ENCODE data around the gene NDUFA9. TPM values are rescaled to one million over a fixed set of nuclear protein-coding genes. Genes with fewer than 3 reads are reported as not detected.

Gene NDUFA9
- 86.8 TPM for polyA plus RNA-seq (2013, experiment 1 of 2)
- polyA plus RNA-seq (2013, experiment 2 of 2) = 83.3 TPM

- Histone ChIP-seq H3K9me3 (ENCODE audit: control insufficient read depth, low read length) (no peaks in the 10 kb centered on the region), H3K4me1 (ENCODE audit: control insufficient read depth, insufficient read depth, low read length, poor library complexity, severe bottlenecking) (peaks cover 9% of the 10 kb centered on the region), H3K4me3 (ENCODE audit: extremely low read depth, insufficient read depth, low read length, poor library complexity, severe bottlenecking) (peak within 1 kb of the TSS; percentile 77), H3K36me3 (ENCODE audit: control insufficient read depth, insufficient read depth, low read length) (no peaks in the 10 kb centered on the region), H3K27ac (ENCODE audit: low read depth, low read length, severe bottlenecking) (peak within 1 kb of the TSS; percentile 60)
- 1% methylated on average over 30 to 31 of the region's 39 CpGs for WGBS, 2 experiments (ENCODE audit: insufficient coverage in 2 of 2)
Observed at GRCh38 chr12:4648501-4649357, at the start of gene NDUFA9, which contains the start of gene AKAP3. Gene NDUFA9 (plus strand): TSS chr12:4649114. CDS start chr12:4649127, 13 bp downstream. Gene AKAP3 (minus strand): TSS chr12:4649051. CDS start chr12:4638196, 10,855 bp downstream.

- Histone ChIP-seq H3K4me1 (ENCODE audit: control insufficient read depth, insufficient read depth, low read length, poor library complexity, severe bottlenecking) (no peaks in the 10 kb centered on the region), H3K4me3 (ENCODE audit: extremely low read depth, insufficient read depth, low read length, poor library complexity, severe bottlenecking) (no peak overlapping the region), H3K27ac (ENCODE audit: low read depth, low read length, severe bottlenecking) (no peak overlapping the region), H3K36me3 (ENCODE audit: control insufficient read depth, insufficient read depth, low read length) (peaks cover 9% of the 10 kb centered on the region), H3K9me3 (ENCODE audit: control insufficient read depth, low read length) (no peaks in the 10 kb centered on the region)
- 72 to 77% methylated on average over 6 to 7 of the region's 7 CpGs for WGBS, 2 experiments (ENCODE audit: insufficient coverage in 2 of 2)
Observed at GRCh38 chr12:4603421-4603820, 45.5 kb upstream of the NDUFA9 start.

GRCh38 chr12:4603946-4604345 is 45.0 kb upstream of the NDUFA9 start:
- Histone ChIP-seq H3K4me1 (ENCODE audit: control insufficient read depth, insufficient read depth, low read length, poor library complexity, severe bottlenecking) (no peaks in the 10 kb centered on the region), H3K27ac (ENCODE audit: low read depth, low read length, severe bottlenecking) (no peak overlapping the region), H3K36me3 (ENCODE audit: control insufficient read depth, insufficient read depth, low read length) (peaks cover 9% of the 10 kb centered on the region), H3K4me3 (ENCODE audit: extremely low read depth, insufficient read depth, low read length, poor library complexity, severe bottlenecking) (no peak overlapping the region), H3K9me3 (ENCODE audit: control insufficient read depth, low read length) (no peaks in the 10 kb centered on the region)
- no CpG with 5 or more reads among the region's 1 CpG for WGBS, 2 experiments (ENCODE audit: insufficient coverage in 2 of 2)

GRCh38 chr12:4604684-4605193 is 44.2 kb upstream of the NDUFA9 start:
- Histone ChIP-seq H3K27ac (ENCODE audit: low read depth, low read length, severe bottlenecking) (peak overlapping the region; percentile 2), H3K9me3 (ENCODE audit: control insufficient read depth, low read length) (no peaks in the 10 kb centered on the region), H3K4me1 (ENCODE audit: control insufficient read depth, insufficient read depth, low read length, poor library complexity, severe bottlenecking) (no peaks in the 10 kb centered on the region), H3K36me3 (ENCODE audit: control insufficient read depth, insufficient read depth, low read length) (peaks cover 9% of the 10 kb centered on the region), H3K4me3 (ENCODE audit: extremely low read depth, insufficient read depth, low read length, poor library complexity, severe bottlenecking) (peak overlapping the region; percentile 67)
- WGBS, 2 experiments (ENCODE audit: insufficient coverage in 2 of 2) = 0 to 1% methylated on average over 9 to 18 of the region's 25 CpGs

- Histone ChIP-seq H3K36me3 (ENCODE audit: control insufficient read depth, insufficient read depth, low read length) (peaks cover 26% of the 10 kb centered on the region), H3K4me1 (ENCODE audit: control insufficient read depth, insufficient read depth, low read length, poor library complexity, severe bottlenecking) (no peaks in the 10 kb centered on the region), H3K4me3 (ENCODE audit: extremely low read depth, insufficient read depth, low read length, poor library complexity, severe bottlenecking) (no peak overlapping the region), H3K27ac (ENCODE audit: low read depth, low read length, severe bottlenecking) (no peak overlapping the region), H3K9me3 (ENCODE audit: control insufficient read depth, low read length) (no peaks in the 10 kb centered on the region)
- 100% methylated on average over 1 to 2 of the region's 3 CpGs for WGBS, 2 experiments (ENCODE audit: insufficient coverage in 2 of 2)
Observed at GRCh38 chr12:4607056-4607455, 41.9 kb upstream of the NDUFA9 start.

GRCh38 chr12:4609071-4609470 is 39.8 kb upstream of the NDUFA9 start:
- Histone ChIP-seq H3K36me3 (ENCODE audit: control insufficient read depth, insufficient read depth, low read length) (peaks cover 44% of the 10 kb centered on the region), H3K27ac (ENCODE audit: low read depth, low read length, severe bottlenecking) (no peak overlapping the region), H3K4me1 (ENCODE audit: control insufficient read depth, insufficient read depth, low read length, poor library complexity, severe bottlenecking) (no peaks in the 10 kb centered on the region), H3K9me3 (ENCODE audit: control insufficient read depth, low read length) (no peaks in the 10 kb centered on the region), H3K4me3 (ENCODE audit: extremely low read depth, insufficient read depth, low read length, poor library complexity, severe bottlenecking) (no peak overlapping the region)
- WGBS, 2 experiments (ENCODE audit: insufficient coverage in 2 of 2) = 87 to 90% methylated on average over 6 to 7 of the region's 9 CpGs

GRCh38 chr12:4610481-4610880 is 38.4 kb upstream of the NDUFA9 start:
- WGBS, 2 experiments (ENCODE audit: insufficient coverage in 2 of 2) = 100% methylated on average over 1 to 2 of the region's 4 CpGs
- Histone ChIP-seq H3K4me3 (ENCODE audit: extremely low read depth, insufficient read depth, low read length, poor library complexity, severe bottlenecking) (no peak overlapping the region), H3K4me1 (ENCODE audit: control insufficient read depth, insufficient read depth, low read length, poor library complexity, severe bottlenecking) (no peaks in the 10 kb centered on the region), H3K9me3 (ENCODE audit: control insufficient read depth, low read length) (no peaks in the 10 kb centered on the region), H3K27ac (ENCODE audit: low read depth, low read length, severe bottlenecking) (no peak overlapping the region), H3K36me3 (ENCODE audit: control insufficient read depth, insufficient read depth, low read length) (peaks cover 48% of the 10 kb centered on the region)

GRCh38 chr12:4615667-4616066 is 33.2 kb upstream of the NDUFA9 start:
- Histone ChIP-seq H3K9me3 (ENCODE audit: control insufficient read depth, low read length) (no peaks in the 10 kb centered on the region), H3K4me1 (ENCODE audit: control insufficient read depth, insufficient read depth, low read length, poor library complexity, severe bottlenecking) (no peaks in the 10 kb centered on the region), H3K36me3 (ENCODE audit: control insufficient read depth, insufficient read depth, low read length) (peaks cover 38% of the 10 kb centered on the region), H3K4me3 (ENCODE audit: extremely low read depth, insufficient read depth, low read length, poor library complexity, severe bottlenecking) (no peak overlapping the region), H3K27ac (ENCODE audit: low read depth, low read length, severe bottlenecking) (no peak overlapping the region)
- WGBS, 2 experiments (ENCODE audit: insufficient coverage in 2 of 2) = 94 to 99% methylated on average over 9 of the region's 9 CpGs

GRCh38 chr12:4621511-4621910 is 27.4 kb upstream of the NDUFA9 start:
- H3K9me3 ChIP-seq (ENCODE audit: control insufficient read depth, low read length) = no peaks in the 10 kb centered on the region
- H3K27ac ChIP-seq (ENCODE audit: low read depth, low read length, severe bottlenecking) = no peak overlapping the region
- H3K4me3 ChIP-seq (ENCODE audit: extremely low read depth, insufficient read depth, low read length, poor library complexity, severe bottlenecking) = no peak overlapping the region
- H3K4me1 ChIP-seq (ENCODE audit: control insufficient read depth, insufficient read depth, low read length, poor library complexity, severe bottlenecking) = no peaks in the 10 kb centered on the region
- no CpG with 5 or more reads among the region's 3 CpGs for WGBS, 2 experiments (ENCODE audit: insufficient coverage in 2 of 2)
- H3K36me3 ChIP-seq (ENCODE audit: control insufficient read depth, insufficient read depth, low read length) = no peaks in the 10 kb centered on the region

GRCh38 chr12:4626543-4626942 is 22.4 kb upstream of the NDUFA9 start:
- no peak overlapping the region for H3K4me3 ChIP-seq (ENCODE audit: extremely low read depth, insufficient read depth, low read length, poor library complexity, severe bottlenecking)
- 93 to 96% methylated on average over 5 of the region's 5 CpGs for WGBS, 2 experiments (ENCODE audit: insufficient coverage in 2 of 2)
- H3K4me1 ChIP-seq (ENCODE audit: control insufficient read depth, insufficient read depth, low read length, poor library complexity, severe bottlenecking) = no peaks in the 10 kb centered on the region
- no peaks in the 10 kb centered on the region for H3K36me3 ChIP-seq (ENCODE audit: control insufficient read depth, insufficient read depth, low read length)
- no peak overlapping the region for H3K27ac ChIP-seq (ENCODE audit: low read depth, low read length, severe bottlenecking)
- H3K9me3 ChIP-seq (ENCODE audit: control insufficient read depth, low read length) = no peaks in the 10 kb centered on the region

- no peak overlapping the region for H3K4me3 ChIP-seq (ENCODE audit: extremely low read depth, insufficient read depth, low read length, poor library complexity, severe bottlenecking)
- 91 to 95% methylated on average over 5 to 8 of the region's 10 CpGs for WGBS, 2 experiments (ENCODE audit: insufficient coverage in 2 of 2)
- no peak overlapping the region for H3K27ac ChIP-seq (ENCODE audit: low read depth, low read length, severe bottlenecking)
- H3K36me3 ChIP-seq (ENCODE audit: control insufficient read depth, insufficient read depth, low read length) = no peaks in the 10 kb centered on the region
- no peaks in the 10 kb centered on the region for H3K9me3 ChIP-seq (ENCODE audit: control insufficient read depth, low read length)
- H3K4me1 ChIP-seq (ENCODE audit: control insufficient read depth, insufficient read depth, low read length, poor library complexity, severe bottlenecking) = no peaks in the 10 kb centered on the region
Observed at GRCh38 chr12:4628406-4628805, 20.5 kb upstream of the NDUFA9 start.
